OCI-LY7 (cell line): ENCODE measurements around the gene LMX1B.

Experiments used
- EZH2phosphoT487 ChIP-seq: fragments of 200-600 bp; sonication (generic); IDR thresholded peaks from 2 replicates; pipeline ENCODE4 v1.6.1; 2018; ENCODE audit warnings: low read depth, borderline replicate concordance, mild to moderate bottlenecking, mixed run types, antibody characterized with exemption, low read length, moderate library complexity, mixed read lengths
- TF ChIP-seq, protein P1 (sequence below): fragments of 200-600 bp; sonication (generic); conservative IDR thresholded peaks from 2 replicates; pipeline ENCODE4 v1.5.1; 2014; ENCODE audit warnings: mild to moderate bottlenecking, antibody characterized with exemption, low read length, moderate library complexity, mixed read lengths

DNA sequence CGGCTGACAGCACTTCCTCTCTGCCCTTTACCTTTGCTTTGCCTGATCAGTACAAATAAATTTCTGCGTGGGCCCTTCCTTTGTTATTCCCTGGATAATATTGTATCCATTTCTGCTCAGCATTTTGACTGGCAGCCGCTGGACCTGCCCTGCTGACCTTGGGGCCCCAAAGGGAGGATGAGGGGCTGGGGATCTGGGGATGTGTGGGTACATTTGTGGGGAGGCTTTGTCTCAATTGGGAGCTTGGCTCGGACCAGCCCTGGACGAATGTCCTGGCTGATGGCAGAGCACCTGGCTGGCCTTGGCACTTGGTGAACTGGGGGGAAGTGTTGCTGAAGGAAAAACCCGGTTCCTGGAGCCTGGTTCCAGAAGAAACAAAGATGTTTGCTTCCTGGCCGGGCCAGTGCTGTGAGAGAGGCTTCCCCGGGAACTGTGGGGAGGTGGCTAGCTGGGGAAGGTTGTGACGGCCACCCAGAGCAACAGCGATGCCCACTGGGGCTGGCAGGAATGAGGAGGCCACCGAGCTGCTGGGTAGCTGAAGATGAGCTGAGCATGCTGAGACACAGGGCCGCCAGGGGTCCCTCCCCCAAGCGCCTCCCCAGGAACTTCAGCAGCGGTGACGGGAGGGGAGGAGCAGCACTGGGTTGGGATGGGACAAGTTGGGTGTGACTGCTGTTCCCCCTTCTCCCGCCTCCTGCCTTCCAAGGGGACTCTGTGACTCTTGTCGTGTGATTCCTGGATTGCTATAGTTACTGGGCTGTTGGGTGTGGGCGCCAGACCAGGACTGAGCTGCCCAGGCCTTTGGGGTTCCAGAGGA, 8.4 kb downstream of the LMX1B start:
- TF ChIP-seq, protein P1, sequence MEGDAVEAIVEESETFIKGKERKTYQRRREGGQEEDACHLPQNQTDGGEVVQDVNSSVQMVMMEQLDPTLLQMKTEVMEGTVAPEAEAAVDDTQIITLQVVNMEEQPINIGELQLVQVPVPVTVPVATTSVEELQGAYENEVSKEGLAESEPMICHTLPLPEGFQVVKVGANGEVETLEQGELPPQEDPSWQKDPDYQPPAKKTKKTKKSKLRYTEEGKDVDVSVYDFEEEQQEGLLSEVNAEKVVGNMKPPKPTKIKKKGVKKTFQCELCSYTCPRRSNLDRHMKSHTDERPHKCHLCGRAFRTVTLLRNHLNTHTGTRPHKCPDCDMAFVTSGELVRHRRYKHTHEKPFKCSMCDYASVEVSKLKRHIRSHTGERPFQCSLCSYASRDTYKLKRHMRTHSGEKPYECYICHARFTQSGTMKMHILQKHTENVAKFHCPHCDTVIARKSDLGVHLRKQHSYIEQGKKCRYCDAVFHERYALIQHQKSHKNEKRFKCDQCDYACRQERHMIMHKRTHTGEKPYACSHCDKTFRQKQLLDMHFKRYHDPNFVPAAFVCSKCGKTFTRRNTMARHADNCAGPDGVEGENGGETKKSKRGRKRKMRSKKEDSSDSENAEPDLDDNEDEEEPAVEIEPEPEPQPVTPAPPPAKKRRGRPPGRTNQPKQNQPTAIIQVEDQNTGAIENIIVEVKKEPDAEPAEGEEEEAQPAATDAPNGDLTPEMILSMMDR: no peak
- TF ChIP-seq EZH2phosphoT487: no peak
